Naive B cell (primary cell): ENCODE results near the gene PDIA5. TPM values are rescaled to one million over a fixed set of nuclear protein-coding genes. Genes with fewer than 3 reads are reported as not detected.

ENCODE experiments used
- ATAC-seq, 2 donors: fragments of 150-1000 bp; cut with Tn5 transposase; 2 replicates each; pipeline ENCODE4 v1.10.0; 2021; ENCODE audit warnings: low read depth in 2 of 2, mild to moderate bottlenecking in 2 of 2, moderate library complexity in 2 of 2
- DNase-seq: peaks from one replicate; pipeline ENCODE4 v3.0.0; 2022
- H3K27ac Mint-ChIP-seq, 6 donors: one replicate each; pipeline ENCODE4 v1.8.0; 2020 to 2022; ENCODE audit warnings: mild to moderate bottlenecking in 6 of 6, mixed read lengths in 6 of 6, moderate library complexity in 5 of 6, inconsistent platforms in 2 of 6
- H3K27me3 Mint-ChIP-seq, 3 donors: one replicate each; pipeline ENCODE4 v1.8.0; 2021 to 2022; ENCODE audit warnings: mixed read lengths in 3 of 3, mild to moderate bottlenecking in 1 of 3
- H3K36me3 Mint-ChIP-seq, 2 donors: one replicate each; pipeline ENCODE4 v1.8.0; 2020 to 2022; ENCODE audit warnings: mixed read lengths in 2 of 2, inconsistent platforms in 1 of 2, mild to moderate bottlenecking in 1 of 2
- H3K4me1 Mint-ChIP-seq, 3 donors: one replicate each; pipeline ENCODE4 v1.8.0; 2020 to 2022; ENCODE audit warnings: mixed read lengths in 3 of 3, inconsistent platforms in 1 of 3, mild to moderate bottlenecking in 1 of 3, moderate library complexity in 1 of 3
- H3K4me3 Mint-ChIP-seq, 8 donors: one replicate each; pipeline ENCODE4 v1.8.0; 2020 to 2022; ENCODE audit warnings: mild to moderate bottlenecking in 8 of 8, mixed read lengths in 8 of 8, moderate library complexity in 8 of 8, inconsistent platforms in 2 of 8
- H3K9me3 Mint-ChIP-seq, 7 donors: one replicate each; pipeline ENCODE4 v1.8.0; 2020 to 2022; ENCODE audit warnings: mixed read lengths in 7 of 7, mild to moderate bottlenecking in 5 of 7, inconsistent platforms in 2 of 7, moderate library complexity in 1 of 7
- polyA plus RNA-seq, 6 donors: library from polyadenylated mRNA; unstranded; fragments of 300-500 nt; fragmentation: Illumina TruSeq; gene quantifications; one replicate each; pipeline ENCODE4 v1.2.3, GENCODE V29; 2021; ENCODE audit warnings: low read depth in 6 of 6

Gene PDIA5
- polyA plus RNA-seq, 6 donors from 2014 or later: 1.7 to 4.4 (median 2.2) TPM

GRCh38 chr3:123028233-123028828 is 38.5 kb upstream of the PDIA5 start:
- Mint-ChIP-seq H3K4me1 (peaks cover 16 to 25% (median 16%) of the 10 kb centered on the region in 3 donors), H3K27me3 (peaks cover 13 to 51% (median 29%) of the 10 kb centered on the region in 3 donors), H3K27ac (peak overlapping the region in 2 of 6 donors; percentile 23 to 77), H3K36me3 (peaks cover 0 to 7% of the 10 kb centered on the region in 2 donors), H3K9me3 (no peaks in the 10 kb centered on the region), H3K4me3 (peak overlapping the region; percentile 70 to 93 (median 91))
- ATAC-seq (peak; percentile 36 to 37), DNase-seq (peak; percentile 44)

GRCh38 chr3:123031051-123031450 is 35.8 kb upstream of the PDIA5 start:
- Mint-ChIP-seq H3K9me3 (no peaks in the 10 kb centered on the region), H3K36me3 (peaks cover 0 to 2% of the 10 kb centered on the region in 2 donors), H3K4me3 (no peak overlapping the region), H3K27me3 (peaks cover 23 to 49% (median 30%) of the 10 kb centered on the region in 3 donors), H3K4me1 (peaks cover 11 to 21% (median 11%) of the 10 kb centered on the region in 3 donors), H3K27ac (no peak overlapping the region)
- ATAC-seq: no peak
- no peak for DNase-seq

- peaks cover 7 to 11% (median 8%) of the 10 kb centered on the region in 3 donors for H3K4me1 Mint-ChIP-seq
- no peak for ATAC-seq
- H3K36me3 Mint-ChIP-seq: no peaks in the 10 kb centered on the region
- no peak for DNase-seq
- peaks cover 29 to 46% (median 30%) of the 10 kb centered on the region in 3 donors for H3K27me3 Mint-ChIP-seq
- H3K4me3 Mint-ChIP-seq: no peak overlapping the region
- no peaks in the 10 kb centered on the region for H3K9me3 Mint-ChIP-seq
- no peak overlapping the region for H3K27ac Mint-ChIP-seq
Observed at GRCh38 chr3:123032057-123032456, 34.8 kb upstream of the PDIA5 start.

GRCh38 chr3:123034120-123034519 is 32.7 kb upstream of the PDIA5 start:
- no peaks in the 10 kb centered on the region for H3K4me1 Mint-ChIP-seq
- no peak overlapping the region for H3K27ac Mint-ChIP-seq
- peaks cover 29 to 52% (median 49%) of the 10 kb centered on the region in 3 donors for H3K27me3 Mint-ChIP-seq
- H3K4me3 Mint-ChIP-seq: no peak overlapping the region
- ATAC-seq: no peak
- no peaks in the 10 kb centered on the region for H3K9me3 Mint-ChIP-seq
- no peak for DNase-seq
- no peaks in the 10 kb centered on the region for H3K36me3 Mint-ChIP-seq

GRCh38 chr3:123034996-123035395 is 31.8 kb upstream of the PDIA5 start:
- DNase-seq: no peak
- Mint-ChIP-seq H3K36me3 (no peaks in the 10 kb centered on the region), H3K27ac (no peak overlapping the region), H3K27me3 (peaks cover 28 to 56% (median 56%) of the 10 kb centered on the region in 3 donors), H3K4me1 (no peaks in the 10 kb centered on the region), H3K9me3 (no peaks in the 10 kb centered on the region), H3K4me3 (no peak overlapping the region)
- no peak for ATAC-seq

- no peak overlapping the region for H3K27ac Mint-ChIP-seq
- H3K9me3 Mint-ChIP-seq: peaks cover 0 to 2% (median 0%) of the 10 kb centered on the region in 7 donors
- DNase-seq (no peak), ATAC-seq (no peak)
- no peak overlapping the region for H3K4me3 Mint-ChIP-seq
- H3K27me3 Mint-ChIP-seq: peaks cover 28 to 64% (median 62%) of the 10 kb centered on the region in 3 donors
- no peaks in the 10 kb centered on the region for H3K4me1 Mint-ChIP-seq
- no peaks in the 10 kb centered on the region for H3K36me3 Mint-ChIP-seq
Observed at GRCh38 chr3:123036352-123037014, 30.3 kb upstream of the PDIA5 start.

GRCh38 chr3:123037015-123037375 is 29.8 kb upstream of the PDIA5 start:
- Mint-ChIP-seq H3K4me1 (no peaks in the 10 kb centered on the region), H3K27me3 (peaks cover 28 to 64% (median 62%) of the 10 kb centered on the region in 3 donors), H3K36me3 (no peaks in the 10 kb centered on the region), H3K9me3 (peaks cover 0 to 2% (median 0%) of the 10 kb centered on the region in 7 donors), H3K27ac (no peak overlapping the region), H3K4me3 (no peak overlapping the region)
- DNase-seq (no peak), ATAC-seq (no peak)

GRCh38 chr3:123038751-123039150 is 28.1 kb upstream of the PDIA5 start:
- Mint-ChIP-seq H3K4me3 (no peak overlapping the region), H3K27ac (no peak overlapping the region), H3K36me3 (no peaks in the 10 kb centered on the region), H3K27me3 (peaks cover 24 to 74% (median 57%) of the 10 kb centered on the region in 3 donors), H3K9me3 (peaks cover 0 to 2% (median 0%) of the 10 kb centered on the region in 7 donors), H3K4me1 (no peaks in the 10 kb centered on the region)
- DNase-seq (no peak), ATAC-seq (no peak)

GRCh38 chr3:123039178-123039577 is 27.6 kb upstream of the PDIA5 start:
- H3K9me3 Mint-ChIP-seq: peaks cover 0 to 2% (median 0%) of the 10 kb centered on the region in 7 donors
- no peak overlapping the region for H3K4me3 Mint-ChIP-seq
- no peak for DNase-seq
- H3K36me3 Mint-ChIP-seq: no peaks in the 10 kb centered on the region
- no peak for ATAC-seq
- H3K27me3 Mint-ChIP-seq: peaks cover 21 to 70% (median 54%) of the 10 kb centered on the region in 3 donors
- no peaks in the 10 kb centered on the region for H3K4me1 Mint-ChIP-seq
- H3K27ac Mint-ChIP-seq: no peak overlapping the region

GRCh38 chr3:123042413-123042812 is 24.4 kb upstream of the PDIA5 start:
- Mint-ChIP-seq H3K4me3 (no peak overlapping the region), H3K27me3 (peaks cover 4 to 42% (median 34%) of the 10 kb centered on the region in 3 donors), H3K36me3 (no peaks in the 10 kb centered on the region), H3K27ac (no peak overlapping the region), H3K9me3 (peaks cover 0 to 2% (median 0%) of the 10 kb centered on the region in 7 donors), H3K4me1 (no peaks in the 10 kb centered on the region)
- DNase-seq (no peak), ATAC-seq (no peak)

- no peak for DNase-seq
- no peak overlapping the region for H3K4me3 Mint-ChIP-seq
- H3K27me3 Mint-ChIP-seq: peaks cover 0 to 18% (median 11%) of the 10 kb centered on the region in 3 donors
- peaks cover 0 to 2% (median 0%) of the 10 kb centered on the region in 7 donors for H3K9me3 Mint-ChIP-seq
- H3K36me3 Mint-ChIP-seq: no peaks in the 10 kb centered on the region
- ATAC-seq: no peak
- H3K27ac Mint-ChIP-seq: no peak overlapping the region
- H3K4me1 Mint-ChIP-seq: no peaks in the 10 kb centered on the region
Observed at GRCh38 chr3:123044981-123045763, 21.7 kb upstream of the PDIA5 start.

- ATAC-seq: no peak
- Mint-ChIP-seq H3K27me3 (peaks cover 0 to 10% (median 5%) of the 10 kb centered on the region in 3 donors), H3K4me3 (no peak overlapping the region), H3K27ac (peak overlapping the region in 1 of 6 donors; percentile 56), H3K36me3 (no peaks in the 10 kb centered on the region), H3K9me3 (no peaks in the 10 kb centered on the region), H3K4me1 (no peaks in the 10 kb centered on the region)
- no peak for DNase-seq
Observed at GRCh38 chr3:123046262-123047061, 20.4 kb upstream of the PDIA5 start.

GRCh38 chr3:123047062-123047319 is 19.8 kb upstream of the PDIA5 start:
- H3K27me3 Mint-ChIP-seq: peaks cover 0 to 10% (median 5%) of the 10 kb centered on the region in 3 donors
- no peak overlapping the region for H3K27ac Mint-ChIP-seq
- DNase-seq (no peak), ATAC-seq (no peak)
- H3K9me3 Mint-ChIP-seq: no peaks in the 10 kb centered on the region
- no peak overlapping the region for H3K4me3 Mint-ChIP-seq
- no peaks in the 10 kb centered on the region for H3K36me3 Mint-ChIP-seq
- H3K4me1 Mint-ChIP-seq: no peaks in the 10 kb centered on the region
